SK-N-SH (cell line): ENCODE data around the gene PCGF3. TPM values are rescaled to one million over a fixed set of nuclear protein-coding genes. Genes with fewer than 3 reads are reported as not detected.

Experiments used
- CTCF ChIA-PET: fragments of 300-600, 350-600 bp; formaldehyde crosslinking; extraction: SDS; loops from one replicate; lab custom pipeline; 2021; lab: Yijun Ruan, JAX
- POLR2A ChIA-PET: fragments of 350-600 bp; sonication (Branson Sonifier 250); formaldehyde crosslinking; extraction: SDS; loops from one replicate; lab custom pipeline; 2020; ENCODE audit warnings: antibody characterized with exemption, inconsistent platforms; lab: Yijun Ruan, JAX
- DNase-seq: peaks from one replicate; pipeline ENCODE4 v3.0.0; 2012
- H2AFZ ChIP-seq: fragments of 200-600 bp; sonication (generic); 2 replicates; pipeline ENCODE4 v1.8.1; 2016; ENCODE audit warnings: antibody characterized with exemption, mild to moderate bottlenecking, low read depth
- H3F3A ChIP-seq: fragments of 200-600 bp; sonication (generic); replicated peaks from 2 replicates; pipeline ENCODE3; 2016; ENCODE audit warnings: antibody characterized with exemption, mild to moderate bottlenecking; ENCODE audit not compliant: insufficient read depth
- H3K27ac ChIP-seq, 2 experiments: fragments of 200-500 bp in 1 of 2; fragments of 200-600 bp in 1 of 2; sonication (Bioruptor generic) in 1 of 2; sonication (generic), shearing (Covaris generic) in 1 of 2; 2 replicates each; pipeline versions ENCODE4 v1.5.1 to v1.6.1; 2014 to 2016; ENCODE audit warnings: low read depth in 2 of 2, inconsistent platforms in 1 of 2, low read length in 1 of 2, mild to moderate bottlenecking in 1 of 2, mixed read lengths in 1 of 2
- H3K27me3 ChIP-seq: fragments of 200-600 bp; sonication (generic), shearing (Covaris generic); 2 replicates; pipeline ENCODE4 v1.6.1; 2016; ENCODE audit warnings: mixed run types; ENCODE audit not compliant: insufficient read depth
- H3K36me3 ChIP-seq, 2 experiments: fragments of 200-500 bp in 1 of 2; fragments of 200-600 bp in 1 of 2; sonication (Bioruptor generic) in 1 of 2; sonication (generic) in 1 of 2; replicated peaks in 1 of 2; 2 replicates each; pipeline versions ENCODE3 to v1.5.1; 2014 to 2016; ENCODE audit warnings: low read length in 1 of 2, mild to moderate bottlenecking in 1 of 2; ENCODE audit not compliant: insufficient read depth in 2 of 2, control insufficient read depth in 1 of 2
- H3K4me1 ChIP-seq, 2 experiments: fragments of 200-500 bp in 1 of 2; fragments of 200-600 bp in 1 of 2; sonication (Bioruptor generic) in 1 of 2; sonication (generic), shearing (Covaris generic) in 1 of 2; 2 replicates each; pipeline versions ENCODE4 v1.5.1 to v1.6.1; 2014 to 2016; ENCODE audit warnings: low read depth in 1 of 2, low read length in 1 of 2, mixed run types in 1 of 2; ENCODE audit not compliant: insufficient read depth in 2 of 2, control insufficient read depth in 1 of 2
- H3K4me2 ChIP-seq: fragments of 200-600 bp; sonication (generic), shearing (Covaris generic); 2 replicates; pipeline ENCODE4 v1.6.1; 2017; ENCODE audit warnings: mixed run types
- H3K4me3 ChIP-seq, 2 experiments: fragments of 200-500 bp in 1 of 2; fragments of 200-600 bp in 1 of 2; sonication (Bioruptor generic) in 1 of 2; sonication (generic), shearing (Covaris generic) in 1 of 2; 2 replicates each; pipeline versions ENCODE4 v1.5.1 to v1.8.1; 2014 to 2016; ENCODE audit warnings: low read depth in 2 of 2, inconsistent platforms in 1 of 2, low read length in 1 of 2, mild to moderate bottlenecking in 1 of 2, mixed read lengths in 1 of 2, moderate library complexity in 1 of 2
- H3K79me2 ChIP-seq: fragments of 200-600 bp; sonication (generic); 2 replicates; pipeline ENCODE4 v1.8.1; 2017; ENCODE audit warnings: mild to moderate bottlenecking; ENCODE audit not compliant: insufficient read depth
- H3K9ac ChIP-seq: fragments of 200-600 bp; sonication (generic); 2 replicates; pipeline ENCODE4 v1.6.1; 2017; ENCODE audit warnings: mixed run types
- H3K9me2 ChIP-seq: fragments of 200-600 bp; sonication (generic); 2 replicates; pipeline ENCODE4 v1.6.1; 2017; ENCODE audit warnings: mixed run types
- H3K9me3 ChIP-seq: fragments of 200-600 bp; sonication (generic); 2 replicates; pipeline ENCODE4 v1.6.1; 2017; ENCODE audit warnings: mixed run types, mild to moderate bottlenecking, moderate library complexity
- H4K20me1 ChIP-seq: fragments of 200-600 bp; sonication (generic); 2 replicates; pipeline ENCODE4 v1.6.1; 2017; ENCODE audit warnings: mild to moderate bottlenecking, mixed run types; ENCODE audit not compliant: insufficient read depth
- ELF1 ChIP-seq: IDR thresholded peaks from 2 replicates; pipeline ENCODE4 v1.4.0; 2012
- EP300 ChIP-seq, 2 experiments: IDR thresholded peaks; 2 replicates each; pipeline versions ENCODE4 v1.4.0 to v1.6.1; 2012; ENCODE audit warnings: borderline replicate concordance in 1 of 2, low read depth in 1 of 2, low read length in 1 of 2
- FOSL2 ChIP-seq: IDR thresholded peaks from 2 replicates; pipeline ENCODE4 v1.4.0; 2012; ENCODE audit warnings: low read depth, mild to moderate bottlenecking, moderate library complexity, borderline replicate concordance
- FOXJ3 ChIP-seq: sonication (generic); formaldehyde crosslinking; IDR thresholded peaks from 2 replicates; pipeline ENCODE4 v1.5.1; 2020; ENCODE audit warnings: mild to moderate bottlenecking, missing genetic modification reagents
- MEF2A ChIP-seq: IDR thresholded peaks from 2 replicates; pipeline ENCODE4 v1.4.0; 2012; ENCODE audit warnings: low read depth, borderline replicate concordance
- NRF1 ChIP-seq: IDR thresholded peaks from 2 replicates; pipeline ENCODE4 v1.6.1; 2012; ENCODE audit warnings: low read depth, mild to moderate bottlenecking, low read length
- POLR2AphosphoS5 ChIP-seq: IDR thresholded peaks from 2 replicates; pipeline ENCODE4 v1.6.1; 2012; ENCODE audit warnings: low read depth, low read length
- REST ChIP-seq: IDR thresholded peaks from 2 replicates; pipeline ENCODE4 v1.6.1; 2012; ENCODE audit warnings: mild to moderate bottlenecking, low read depth, low read length, moderate library complexity
- RFX5 ChIP-seq: IDR thresholded peaks from 2 replicates; pipeline ENCODE4 v1.6.1; 2012; ENCODE audit warnings: mild to moderate bottlenecking, improper control_type of control experiment, low read length
- SIN3A ChIP-seq: IDR thresholded peaks from 2 replicates; pipeline ENCODE4 v1.6.1; 2012; ENCODE audit warnings: low read depth, mild to moderate bottlenecking, low read length, moderate library complexity, borderline replicate concordance
- TEAD4 ChIP-seq: IDR thresholded peaks from 2 replicates; pipeline ENCODE4 v1.4.0; 2012; ENCODE audit warnings: mild to moderate bottlenecking, borderline replicate concordance; ENCODE audit not compliant: insufficient read depth
- WGBS: methylation state at CpG from one replicate; pipeline ENCODE4 v1.1.6; 2017; ENCODE audit warnings: low lambda C conversion rate; 5-methylcytosine and 5-hydroxymethylcytosine counted together
- polyA plus RNA-seq, 3 experiments: library from polyadenylated mRNA; depleted of rRNA; stranded (reverse); fragments of >200 nt; gene quantifications; 2 replicates each; pipeline ENCODE4 v1.2.3, GENCODE V29; 2012
- TF ChIP-seq, protein P1 (sequence below): fragments of 150-350 bp; IDR thresholded peaks from 2 replicates; pipeline ENCODE4 v1.6.1; 2017; ENCODE audit warnings: antibody characterized with exemption, low read length, low read depth, borderline replicate concordance

The PCGF3 gene
- polyA plus RNA-seq, 1 of the 3 experiments (the other 2 are of a cell fraction), result 44.8 TPM

DNA sequence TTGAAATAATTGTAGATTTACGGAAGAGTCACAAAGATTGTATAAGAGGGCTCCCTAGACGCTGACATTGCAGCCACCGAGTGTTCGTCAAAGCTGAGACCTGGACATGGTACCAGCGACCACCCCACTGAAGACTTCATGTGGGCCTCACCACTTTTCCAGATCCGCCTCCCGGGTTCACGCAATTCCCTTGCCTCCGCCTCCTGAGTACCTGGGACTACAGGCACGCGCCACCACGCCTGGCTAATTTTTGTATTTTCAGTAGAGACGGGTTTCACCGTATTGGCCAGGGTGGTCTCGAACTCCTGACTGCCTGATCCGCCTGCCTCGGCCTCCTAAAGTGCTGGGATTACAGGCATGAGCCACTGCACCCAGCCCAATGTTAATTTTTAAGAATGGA is 90.6 kb downstream of the PCGF3 start (continued):
- TF ChIP-seq REST (no peak), TEAD4 (no peak), NRF1 (no peak), EP300 (IDR thresholded peaks at IDR 0.05; ENCODE audit: borderline replicate concordance in 1 of 2, low read depth in 1 of 2, low read length in 1 of 2) (no peak)
- TF ChIP-seq, protein P1, sequence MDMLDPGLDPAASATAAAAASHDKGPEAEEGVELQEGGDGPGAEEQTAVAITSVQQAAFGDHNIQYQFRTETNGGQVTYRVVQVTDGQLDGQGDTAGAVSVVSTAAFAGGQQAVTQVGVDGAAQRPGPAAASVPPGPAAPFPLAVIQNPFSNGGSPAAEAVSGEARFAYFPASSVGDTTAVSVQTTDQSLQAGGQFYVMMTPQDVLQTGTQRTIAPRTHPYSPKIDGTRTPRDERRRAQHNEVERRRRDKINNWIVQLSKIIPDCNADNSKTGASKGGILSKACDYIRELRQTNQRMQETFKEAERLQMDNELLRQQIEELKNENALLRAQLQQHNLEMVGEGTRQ, result no peak

DNA sequence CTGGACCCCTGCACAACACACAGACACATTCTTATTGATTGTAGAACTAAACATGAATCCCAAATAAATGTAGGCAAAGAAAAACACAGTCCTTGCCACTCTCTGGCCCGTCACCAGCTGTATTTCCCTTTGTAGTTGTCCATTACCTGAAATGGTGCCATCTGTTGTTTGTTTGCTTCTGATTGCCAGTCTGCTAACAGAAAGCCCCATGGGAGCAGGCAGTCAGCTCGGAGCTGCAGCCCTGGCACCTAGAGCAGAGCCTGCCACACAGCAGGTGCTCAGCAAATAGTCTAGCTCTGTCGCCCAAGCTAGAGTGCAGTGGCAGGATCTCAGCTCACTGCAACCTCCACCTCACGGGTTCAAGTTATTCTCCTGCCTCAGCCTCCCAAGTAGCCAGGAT is 91.4 kb downstream of the PCGF3 start:
- H2AFZ ChIP-seq, result no peak overlapping the region
- H3K27me3 ChIP-seq, result 0 out of 2 replicates have a peak, but pooled peaks cover 5% of the 10 kb centered on the region
- no peak overlapping the region for H3K9ac ChIP-seq
- no peak overlapping the region for H3K4me3 ChIP-seq
- CTCF ChIA-PET, result no interaction called here
- H3K79me2 ChIP-seq, result no peaks in the 10 kb centered on the region
- DNase-seq, result no peak
- H3F3A ChIP-seq, result no peaks in the 10 kb centered on the region
- no peaks in the 10 kb centered on the region for H3K4me1 ChIP-seq
- no peak overlapping the region for H3K4me2 ChIP-seq
- H3K27ac ChIP-seq, result no peak overlapping the region
- no peaks in the 10 kb centered on the region for H4K20me1 ChIP-seq
- WGBS, result 58% methylated on average over 4 of the region's 4 CpGs
- no peaks in the 10 kb centered on the region for H3K9me3 ChIP-seq
- POLR2A ChIA-PET, result no interaction called here
- no peaks in the 10 kb centered on the region for H3K9me2 ChIP-seq
- H3K36me3 ChIP-seq, result no peaks in the 10 kb centered on the region
- no peak for TF ChIP-seq RFX5
- no peak for TF ChIP-seq POLR2AphosphoS5
- TF ChIP-seq MEF2A, result no peak
- no peak for TF ChIP-seq FOXJ3 (CRISPR knock-in tag)
- TF ChIP-seq ELF1, result no peak
- no peak for TF ChIP-seq FOSL2
- TF ChIP-seq SIN3A, result no peak
- TF ChIP-seq, all 33 proteins: peak for 0
